ENCODE measurements around the gene SHC3.

SHC3 gene

GRCh38 chr9:88990729-88991065 is 187.9 kb downstream of the SHC3 start:
- TF ChIP-seq MAX (IDR thresholded peaks at IDR 0.05; ENCODE audit: low read depth, low read length) (no peak), MYC (IDR thresholded peaks at IDR 0.05; ENCODE audit: low read depth, low read length) (0 out of 2 replicates have a peak, but pooled peaks have one; percentile 13), POLR2A (IDR thresholded peaks at IDR 0.05; ENCODE audit: extremely low read depth, insufficient read length) (no peak), CTCF (IDR thresholded peaks at IDR 0.05; ENCODE audit: low read depth, low read length) (peak; percentile 34)
- peak; percentile 76 for DNase-seq (ENCODE audit: low read depth)
- peak overlapping the region; percentile 97 for H3K4me3 ChIP-seq (ENCODE audit: low read depth, low read length)

GRCh38 chr9:88990041-88990728 is 188.4 kb downstream of the SHC3 start:
- DNase-seq (ENCODE audit: low read depth) = peak; percentile 39
- H3K4me3 ChIP-seq (ENCODE audit: low read depth, low read length) = peak overlapping the region; percentile 97
- TF ChIP-seq MYC (IDR thresholded peaks at IDR 0.05; ENCODE audit: low read depth, low read length) = no peak
- no peak for TF ChIP-seq MAX (IDR thresholded peaks at IDR 0.05; ENCODE audit: low read depth, low read length)
- TF ChIP-seq POLR2A (IDR thresholded peaks at IDR 0.05; ENCODE audit: extremely low read depth, insufficient read length) = no peak

GRCh38 chr9:88988796-88989641 is 189.6 kb downstream of the SHC3 start:
- 0 out of 2 replicates have a peak, but pooled peaks have one; percentile 24 for TF ChIP-seq MYC (IDR thresholded peaks at IDR 0.05; ENCODE audit: low read depth, low read length)
- TF ChIP-seq MAX (IDR thresholded peaks at IDR 0.05; ENCODE audit: low read depth, low read length) = no peak
- TF ChIP-seq CTCF (IDR thresholded peaks at IDR 0.05; ENCODE audit: low read depth, low read length) = no peak
- peak; percentile 42 for TF ChIP-seq POLR2A (IDR thresholded peaks at IDR 0.05; ENCODE audit: extremely low read depth, insufficient read length)
- DNase-seq (ENCODE audit: low read depth) = peak; percentile 92
- H3K4me3 ChIP-seq (ENCODE audit: low read depth, low read length) = peak overlapping the region; percentile 28

- no peak for DNase-seq (ENCODE audit: low read depth)
- H3K4me3 ChIP-seq (ENCODE audit: low read depth, low read length) = no peak overlapping the region
- TF ChIP-seq MAX (IDR thresholded peaks at IDR 0.05; ENCODE audit: low read depth, low read length) (no peak), MYC (IDR thresholded peaks at IDR 0.05; ENCODE audit: low read depth, low read length) (no peak), CTCF (IDR thresholded peaks at IDR 0.05; ENCODE audit: low read depth, low read length) (no peak), POLR2A (IDR thresholded peaks at IDR 0.05; ENCODE audit: extremely low read depth, insufficient read length) (no peak)
Observed at GRCh38 chr9:88987661-88988060, 191.0 kb downstream of the SHC3 start.

- no peak for DNase-seq (ENCODE audit: low read depth)
- no peak for TF ChIP-seq CTCF (IDR thresholded peaks at IDR 0.05; ENCODE audit: low read depth, low read length)
- TF ChIP-seq POLR2A (IDR thresholded peaks at IDR 0.05; ENCODE audit: extremely low read depth, insufficient read length) = no peak
- TF ChIP-seq MYC (IDR thresholded peaks at IDR 0.05; ENCODE audit: low read depth, low read length) = no peak
- no peak for TF ChIP-seq MAX (IDR thresholded peaks at IDR 0.05; ENCODE audit: low read depth, low read length)
Observed at GRCh38 chr9:88986776-88987175, 191.8 kb downstream of the SHC3 start.

GRCh38 chr9:88985616-88986015 is 193.0 kb downstream of the SHC3 start:
- no peak for DNase-seq (ENCODE audit: low read depth)
- TF ChIP-seq POLR2A (IDR thresholded peaks at IDR 0.05; ENCODE audit: extremely low read depth, insufficient read length) (no peak), MYC (IDR thresholded peaks at IDR 0.05; ENCODE audit: low read depth, low read length) (no peak), MAX (IDR thresholded peaks at IDR 0.05; ENCODE audit: low read depth, low read length) (no peak), CTCF (IDR thresholded peaks at IDR 0.05; ENCODE audit: low read depth, low read length) (no peak)
- no peak overlapping the region for H3K4me3 ChIP-seq (ENCODE audit: low read depth, low read length)

More at GRCh38 chr9:88986776-88987175, 191.8 kb downstream of the SHC3 start:
- no peak overlapping the region for H3K4me3 ChIP-seq (ENCODE audit: low read depth, low read length)

Data from NB4 (cell line).